Islet precursor cell (in vitro differentiated cells): ENCODE data around the gene PPP3CA.
A peak's percentile ranks its signal among the peaks of the same experiment; 100 is the strongest.

Experiments
- DNase-seq: peaks from one replicate; pipeline ENCODE4 v3.0.0-alpha.2; 2018

PPP3CA gene

GRCh38 chr4:101081695-101082369 lies 265.5 kb downstream of the PPP3CA start:
- DNase-seq, result no peak

- no peak for DNase-seq
Measured at GRCh38 chr4:101081166-101081565, 266.2 kb downstream of the PPP3CA start.

GRCh38 chr4:101078950-101079349 lies 268.4 kb downstream of the PPP3CA start:
- no peak for DNase-seq

GRCh38 chr4:101076032-101076431 lies 271.3 kb downstream of the PPP3CA start:
- no peak for DNase-seq

GRCh38 chr4:101075536-101075935 lies 271.8 kb downstream of the PPP3CA start:
- no peak for DNase-seq

- no peak for DNase-seq
Measured at GRCh38 chr4:101074326-101074725, 273.0 kb downstream of the PPP3CA start.

GRCh38 chr4:101071241-101071640 lies 276.1 kb downstream of the PPP3CA start:
- no peak for DNase-seq

GRCh38 chr4:101068115-101068514 lies 279.2 kb downstream of the PPP3CA start:
- DNase-seq, result no peak

GRCh38 chr4:101067383-101067782 lies 279.9 kb downstream of the PPP3CA start:
- DNase-seq, result no peak

- no peak for DNase-seq
Measured at GRCh38 chr4:101066626-101067170, 280.6 kb downstream of the PPP3CA start.

- no peak for DNase-seq
Measured at GRCh38 chr4:101065935-101066485, 281.3 kb downstream of the PPP3CA start.

GRCh38 chr4:101065346-101065745 lies 282.0 kb downstream of the PPP3CA start:
- DNase-seq, result no peak

GRCh38 chr4:101064541-101065180 lies 282.7 kb downstream of the PPP3CA start:
- no peak for DNase-seq

GRCh38 chr4:101055392-101055791 lies 291.9 kb downstream of the PPP3CA start:
- no peak for DNase-seq

- no peak for DNase-seq
Measured at GRCh38 chr4:101050837-101051205, 296.5 kb downstream of the PPP3CA start.

GRCh38 chr4:101050088-101050836 lies 297.1 kb downstream of the PPP3CA start:
- DNase-seq, result no peak

GRCh38 chr4:101049549-101050001 lies 297.8 kb downstream of the PPP3CA start:
- DNase-seq, result no peak

GRCh38 chr4:101044766-101045165 lies 302.6 kb downstream of the PPP3CA start:
- no peak for DNase-seq

GRCh38 chr4:101042847-101043246 lies 304.5 kb downstream of the PPP3CA start:
- DNase-seq, result no peak

- DNase-seq, result no peak
Measured at GRCh38 chr4:101040776-101041175, 306.6 kb downstream of the PPP3CA start.

- no peak for DNase-seq
Measured at GRCh38 chr4:101039367-101039766, 308.0 kb downstream of the PPP3CA start.

GRCh38 chr4:101037938-101038413 lies 309.4 kb downstream of the PPP3CA start:
- DNase-seq, result peak; percentile 55

GRCh38 chr4:101037249-101037648 lies 310.1 kb downstream of the PPP3CA start:
- DNase-seq, result peak; percentile 59
